Activated gamma-delta T cell treated with anti-CD3 and anti-CD28 coated beads, Interleukin-2, amount 50 U/mL, for 16 hours (primary cell): ENCODE data around the gene HARS1.
"Not testable (repeated sequence)": the region's sequence is repeated elsewhere in the genome, so short reads cannot be mapped to it uniquely, and the experiment has no call there.

Experiments used
- DNase-seq: peaks from one replicate; pipeline ENCODE4 v3.0.0-alpha.2; 2020; ENCODE audit warnings: low read depth

The HARS1 gene

GRCh38 chr5:140690941-140691924 is at the start of gene HARS1, which contains the start of gene HARS2:
HARS1 (minus strand) TSS chr5:140691370; CDS start chr5:140691304, 66 bp downstream.
HARS2 (plus strand) TSS chr5:140691455; CDS start chr5:140691649, 194 bp downstream.
- peak; percentile 76 for DNase-seq

DNA sequence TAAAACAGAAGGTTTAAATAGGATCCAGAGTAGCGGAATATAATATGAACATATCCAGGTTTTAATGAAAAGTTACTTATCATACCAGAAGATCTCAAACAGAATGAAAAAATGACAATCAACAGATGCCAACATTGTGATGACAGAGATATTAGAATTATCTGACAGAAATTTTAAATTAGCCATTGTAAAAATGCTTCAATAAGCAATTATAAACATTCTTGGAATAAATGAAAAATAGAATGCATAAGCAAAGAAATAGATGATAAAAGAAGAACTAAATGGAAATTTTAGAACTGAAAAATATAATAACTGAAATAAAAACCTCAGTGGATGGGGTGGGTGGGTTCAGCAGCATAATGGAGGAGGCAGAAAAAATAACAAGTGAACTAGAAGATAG is 46.3 kb upstream of the HARS1 start:
- DNase-seq = no peak

DNA sequence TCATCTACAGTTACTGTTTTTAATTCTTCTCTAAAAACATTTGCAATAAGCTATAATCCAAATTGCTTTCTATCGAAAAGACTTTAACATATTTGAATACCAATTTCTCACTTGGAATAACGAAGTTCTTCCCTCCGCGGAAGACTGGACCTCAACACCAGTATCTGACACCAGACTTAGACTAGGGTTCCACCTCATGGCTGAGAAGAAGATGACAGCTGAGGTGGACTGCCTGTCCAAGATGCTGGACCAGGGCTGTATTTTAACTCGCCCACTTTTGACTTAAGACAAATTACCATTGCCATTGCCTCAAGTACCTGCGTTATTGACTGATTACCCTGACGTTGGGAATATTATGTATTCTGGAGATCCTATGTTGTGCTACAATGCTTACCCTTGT is 43.2 kb upstream of the HARS1 start:
- DNase-seq = no peak

- DNase-seq = no peak
Observed at GRCh38 chr5:140733098-140733497, 41.9 kb upstream of the HARS1 start.

DNA sequence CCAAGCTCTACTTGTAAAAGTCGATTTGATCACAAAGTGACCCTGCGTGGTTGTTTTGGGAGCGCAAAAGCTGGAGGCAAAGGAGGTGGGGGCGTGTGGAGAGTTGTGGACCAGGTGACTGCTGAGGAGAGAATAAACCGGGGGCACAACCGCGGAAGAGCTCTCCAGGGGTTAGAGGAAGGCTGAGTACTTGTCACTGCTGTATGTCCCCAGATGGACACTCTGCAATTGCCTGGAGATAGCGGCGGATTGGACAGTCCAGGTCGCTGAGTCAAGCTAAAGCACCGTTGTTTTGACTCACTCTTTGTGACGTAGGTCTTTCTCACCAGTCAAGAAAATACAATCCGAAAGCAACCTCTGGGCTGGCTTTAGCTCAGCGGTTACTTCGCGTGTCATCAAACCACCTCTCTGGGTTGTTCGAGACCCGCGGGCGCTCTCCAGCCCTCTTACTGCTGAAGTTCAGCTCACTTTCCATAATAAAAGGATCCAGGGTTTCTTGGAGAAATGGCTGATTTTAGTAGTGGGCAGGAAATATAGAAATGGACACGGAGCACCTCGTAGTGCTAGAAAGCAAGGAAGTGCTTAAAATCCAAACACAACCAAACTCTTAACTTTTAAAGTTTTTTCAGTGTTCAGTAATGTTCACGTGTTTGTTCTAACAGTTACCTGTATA is 34.8 kb upstream of the HARS1 start:
- DNase-seq = peak; percentile 50

GRCh38 chr5:140721395-140721794 is 30.2 kb upstream of the HARS1 start:
- DNase-seq = not testable (repeated sequence)

- DNase-seq = not testable (repeated sequence)
Observed at GRCh38 chr5:140720738-140721137, 29.6 kb upstream of the HARS1 start.

- no peak for DNase-seq
Observed at GRCh38 chr5:140718266-140718592, 27.1 kb upstream of the HARS1 start.

DNA sequence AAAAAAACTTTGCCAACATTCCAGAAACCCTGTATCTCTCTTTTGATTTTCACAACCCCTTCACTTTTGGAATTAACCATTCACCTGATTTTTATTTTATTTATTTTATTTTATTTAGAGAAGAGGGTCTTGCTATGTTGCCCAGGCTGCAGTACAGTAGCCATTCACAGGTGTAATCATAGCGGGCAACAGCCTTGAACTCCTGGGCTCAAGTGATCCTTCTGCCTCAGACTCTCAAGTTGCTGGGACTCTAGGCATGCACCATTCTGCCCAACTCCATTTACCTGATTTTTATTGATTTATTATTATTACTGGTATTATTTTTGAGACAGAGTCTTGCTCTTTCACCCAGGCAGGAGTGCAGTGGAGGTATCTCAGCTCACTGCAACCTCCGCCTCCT is 25.1 kb upstream of the HARS1 start:
- not testable (repeated sequence) for DNase-seq

- DNase-seq = no peak
Observed at GRCh38 chr5:140713562-140714094, 22.5 kb upstream of the HARS1 start.

GRCh38 chr5:140711794-140712193 is 20.6 kb upstream of the HARS1 start:
- DNase-seq = no peak

DNA sequence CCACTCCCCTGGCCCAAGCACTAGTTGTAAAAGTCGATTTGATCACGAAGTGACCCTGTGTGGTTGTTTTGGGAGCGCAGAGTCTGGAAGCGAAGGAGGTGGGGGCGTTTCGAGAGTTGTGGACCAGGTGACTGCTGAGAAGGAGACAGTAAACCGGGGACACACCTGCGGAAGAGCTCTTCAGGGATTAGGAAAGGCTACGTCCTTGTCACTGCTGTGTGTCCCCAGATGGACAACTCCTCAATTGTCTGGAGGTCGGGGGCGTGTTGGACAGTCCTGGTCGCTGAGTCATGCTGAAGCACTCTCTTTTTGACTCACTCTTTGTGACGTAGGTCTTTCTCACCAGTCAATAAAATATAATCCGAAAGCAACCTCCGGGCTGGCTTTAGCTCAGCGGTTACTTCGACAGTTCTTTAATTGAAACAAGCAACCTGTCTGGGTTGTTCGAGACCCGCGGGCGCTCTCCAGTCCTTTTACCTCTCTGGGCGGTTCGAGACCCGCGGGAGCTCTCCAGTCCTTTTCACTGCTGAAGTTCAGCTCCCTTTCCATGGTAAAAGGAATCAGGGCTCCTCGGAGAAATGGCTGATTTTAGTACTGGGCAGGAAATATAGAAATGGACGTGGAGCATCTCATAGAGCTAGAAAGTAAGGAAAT is 19.9 kb upstream of the HARS1 start:
- peak; percentile 85 for DNase-seq

DNA sequence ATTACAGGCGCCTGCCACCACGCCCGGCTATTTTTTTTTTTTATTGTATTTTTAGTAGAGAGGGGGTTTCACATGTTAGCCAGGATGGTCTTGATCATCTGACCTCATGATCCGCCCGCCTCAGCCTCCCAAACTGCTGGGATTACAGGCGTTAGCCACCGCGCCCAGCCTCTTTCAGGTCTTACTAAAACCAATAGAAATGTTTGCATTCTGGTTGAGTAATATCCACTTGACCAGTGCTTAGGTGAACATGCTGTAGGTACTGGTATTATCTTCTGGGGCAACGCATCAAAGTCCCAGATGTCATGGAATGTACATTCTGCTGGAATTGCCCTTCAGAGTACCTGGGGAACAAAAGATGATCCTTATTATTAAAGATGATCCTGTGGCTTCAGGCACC is 17.6 kb upstream of the HARS1 start:
- DNase-seq = not testable (repeated sequence)

DNA sequence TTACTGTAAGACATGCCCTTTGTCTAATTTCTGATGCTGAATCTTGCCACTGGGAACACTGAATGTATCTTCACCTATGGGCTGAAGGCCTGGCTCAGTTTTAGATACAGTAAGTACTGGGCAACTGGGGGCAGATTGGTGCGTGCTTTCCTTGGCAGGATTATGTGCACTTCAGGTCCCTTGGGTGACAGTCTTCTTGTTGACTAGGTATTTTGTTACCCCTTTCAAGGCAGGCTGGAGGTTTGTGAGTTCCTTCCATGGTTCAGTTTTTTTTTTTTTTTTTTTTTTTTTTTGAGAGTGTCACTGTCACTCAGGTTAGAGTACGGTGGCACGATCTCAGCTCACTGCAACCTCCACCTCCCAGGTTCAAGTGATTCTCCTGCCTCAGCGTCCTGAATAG is 16.6 kb upstream of the HARS1 start:
- no peak for DNase-seq

DNA sequence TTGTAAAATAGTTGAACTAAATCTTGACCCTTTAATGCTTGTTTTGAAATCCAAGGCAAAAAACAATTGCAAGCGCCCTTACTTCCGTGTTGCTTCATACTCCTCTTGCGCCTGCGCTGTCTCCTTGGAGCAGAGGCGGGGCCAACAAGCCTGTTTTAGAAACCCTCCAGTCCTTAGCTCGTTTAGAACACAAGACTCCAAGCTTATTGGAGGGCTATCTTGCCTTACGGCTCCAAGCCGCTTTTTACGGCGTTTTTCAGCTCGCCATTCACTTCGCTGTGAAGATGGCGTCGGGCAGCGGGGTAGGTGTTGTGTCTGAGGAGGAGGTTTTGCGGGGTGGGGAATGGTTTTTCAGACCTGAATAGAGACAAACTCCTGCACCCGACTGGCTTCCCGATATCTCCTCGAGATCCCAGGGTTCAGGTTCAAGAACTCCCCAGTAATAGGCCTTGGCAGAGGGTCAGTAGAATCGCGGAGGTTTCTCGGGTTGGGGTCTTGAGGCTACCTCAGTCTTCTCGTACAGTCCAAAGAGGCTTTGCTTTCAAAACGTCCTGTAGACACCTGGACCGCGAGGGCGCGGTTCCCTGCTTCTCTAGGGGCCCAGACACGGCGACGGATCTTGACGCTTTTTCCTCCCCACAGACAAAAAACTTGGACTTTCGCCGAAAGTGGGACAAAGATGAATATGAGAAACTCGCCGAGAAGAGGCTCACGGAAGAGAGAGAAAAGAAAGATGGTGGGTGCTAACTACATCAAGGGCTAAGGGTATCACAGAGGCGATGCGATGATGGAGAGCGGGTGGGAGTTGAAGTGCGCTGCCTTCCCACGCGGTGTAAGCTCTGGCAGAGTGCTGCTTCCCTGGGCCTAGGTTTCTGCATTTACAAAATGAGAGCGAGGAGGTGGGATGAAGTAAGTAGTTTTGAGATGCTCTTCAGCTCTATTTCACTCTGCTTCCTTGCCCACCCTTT is 9.3 kb upstream of the HARS1 start, which contains the start of gene ZMAT2:
Gene ZMAT2 (plus strand): TSS at position 271 of the 968 bp plus-strand sequence. CDS start 14 bp downstream, at position 285.
- peak; percentile 86 for DNase-seq

- DNase-seq = no peak
Observed at GRCh38 chr5:140696891-140697492, 5.8 kb upstream of the HARS1 start.

DNA sequence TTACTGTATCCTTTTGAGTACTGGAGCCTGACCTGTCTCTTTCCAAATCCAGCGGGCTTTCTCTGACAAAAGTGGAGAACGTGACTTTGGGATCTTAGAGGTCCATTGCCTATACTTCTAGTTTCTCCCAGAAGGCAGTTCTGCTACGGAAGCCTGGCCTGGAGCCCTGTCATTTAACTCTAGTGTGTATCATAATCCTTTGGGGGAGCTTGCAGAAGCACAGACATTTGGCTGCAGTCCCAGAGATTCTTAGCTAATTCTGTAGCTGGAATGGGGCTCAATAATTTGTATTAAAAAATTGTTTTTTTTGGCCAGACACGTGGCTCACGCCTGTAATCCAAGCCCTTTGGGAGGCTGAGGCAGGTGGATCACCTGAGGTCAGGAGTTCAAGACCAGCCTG is 3.1 kb upstream of the HARS1 start:
- no peak for DNase-seq

GRCh38 chr5:140690376-140690932 is 716 bp downstream of the HARS1 start:
- DNase-seq = no peak

- no peak for DNase-seq
Observed at GRCh38 chr5:140678993-140679392, 12.2 kb downstream of the HARS1 start.

- no peak for DNase-seq
Observed at GRCh38 chr5:140677947-140678346, 13.2 kb downstream of the HARS1 start.
